Sigmoid colon (tissue), 7 donors: Measurements from ENCODE around the gene HPCAL1. TPM values are rescaled to one million over a fixed set of nuclear protein-coding genes. Genes with fewer than 3 reads are reported as not detected.

Experiments used
- DNase-seq: peaks from one replicate; pipeline ENCODE4 v3.0.0-alpha.2; 2019
- H3K27ac ChIP-seq, 4 donors: fragments of 200-600 bp; sonication (generic); one replicate each; pipeline ENCODE4 v1.5.1; 2016 to 2019; ENCODE audit warnings: mild to moderate bottlenecking in 1 of 4
- H3K27me3 ChIP-seq, 3 donors: fragments of 200-600 bp; sonication (generic); one replicate each; pipeline ENCODE4 v1.5.1; 2019; ENCODE audit warnings: mild to moderate bottlenecking in 1 of 3
- H3K36me3 ChIP-seq, 4 donors: fragments of 200-600 bp; sonication (generic); one replicate each; pipeline ENCODE4 v1.5.1; 2016 to 2019
- H3K4me1 ChIP-seq, 4 donors: fragments of 200-600 bp; sonication (generic); one replicate each; pipeline ENCODE4 v1.5.1; 2017 to 2019
- H3K4me3 ChIP-seq, 4 donors: fragments of 200-600 bp; sonication (generic); one replicate each; pipeline ENCODE4 v1.5.1; 2017 to 2019; ENCODE audit warnings: mild to moderate bottlenecking in 2 of 4, moderate library complexity in 1 of 4
- H3K9me3 ChIP-seq, 4 donors: fragments of 200-600 bp in 3 of 4; sonication (generic) in 3 of 4; one replicate each; pipeline versions ENCODE4 v1.5.1 to v1.6.1; 2013 to 2019
- CTCF ChIP-seq, 4 experiments: fragments of 450-650 bp in 3 of 4; fragments of 200-600 bp in 1 of 4; IDR thresholded peaks; one replicate each; pipeline ENCODE4 v1.5.1; 2016 to 2019; ENCODE audit warnings: antibody characterized with exemption in 4 of 4, mild to moderate bottlenecking in 3 of 4, moderate library complexity in 2 of 4
- EP300 ChIP-seq, 4 donors: sonication (generic); formaldehyde crosslinking; IDR thresholded peaks; one replicate each; pipeline ENCODE4 v1.6.1; 2017; ENCODE audit warnings: antibody characterized with exemption in 4 of 4
- POLR2A ChIP-seq, 2 donors: fragments of 450-650 bp; IDR thresholded peaks; one replicate each; pipeline ENCODE4 v1.6.1; 2016; ENCODE audit warnings: antibody characterized with exemption in 2 of 2, mild to moderate bottlenecking in 2 of 2, moderate library complexity in 2 of 2
- POLR2AphosphoS5 ChIP-seq, 4 donors: sonication (generic); formaldehyde crosslinking; IDR thresholded peaks; one replicate each; pipeline ENCODE4 v1.6.1; 2017; ENCODE audit warnings: antibody characterized with exemption in 4 of 4
- WGBS, 2 donors: extraction: QIAGEN DNeasy Blood & Tissue Kit; methylation state at CpG; one replicate each; pipeline ENCODE4 v1.1.7; 2013; 5-methylcytosine and 5-hydroxymethylcytosine counted together
- intact Hi-C: fragments of 100-400 bp; cut with DNase I; formaldehyde crosslinking; loops from one replicate; pipeline ENCODE4 v1.15.1; 2023
- polyA plus RNA-seq, 3 donors: library from polyadenylated mRNA; stranded (reverse); fragments of 200-250 nt; gene quantifications; one replicate each; pipeline ENCODE4 v1.2.3, GENCODE V29; 2013
- total RNA-seq, 4 donors: library from RNA; depleted of rRNA; stranded (reverse); fragments of >200 nt; gene quantifications; one replicate each; pipeline ENCODE4 v1.1.0, GENCODE V29; 2016
- donor health status: healthy with polysubstance abuse.
- donor health status: Bipolar disorder and iron deficiency.
- donor health status: healthy.

Gene HPCAL1
- total and polyA plus RNA-seq, 7 donors = 27.7 to 115 (median 46.0) TPM

DNA sequence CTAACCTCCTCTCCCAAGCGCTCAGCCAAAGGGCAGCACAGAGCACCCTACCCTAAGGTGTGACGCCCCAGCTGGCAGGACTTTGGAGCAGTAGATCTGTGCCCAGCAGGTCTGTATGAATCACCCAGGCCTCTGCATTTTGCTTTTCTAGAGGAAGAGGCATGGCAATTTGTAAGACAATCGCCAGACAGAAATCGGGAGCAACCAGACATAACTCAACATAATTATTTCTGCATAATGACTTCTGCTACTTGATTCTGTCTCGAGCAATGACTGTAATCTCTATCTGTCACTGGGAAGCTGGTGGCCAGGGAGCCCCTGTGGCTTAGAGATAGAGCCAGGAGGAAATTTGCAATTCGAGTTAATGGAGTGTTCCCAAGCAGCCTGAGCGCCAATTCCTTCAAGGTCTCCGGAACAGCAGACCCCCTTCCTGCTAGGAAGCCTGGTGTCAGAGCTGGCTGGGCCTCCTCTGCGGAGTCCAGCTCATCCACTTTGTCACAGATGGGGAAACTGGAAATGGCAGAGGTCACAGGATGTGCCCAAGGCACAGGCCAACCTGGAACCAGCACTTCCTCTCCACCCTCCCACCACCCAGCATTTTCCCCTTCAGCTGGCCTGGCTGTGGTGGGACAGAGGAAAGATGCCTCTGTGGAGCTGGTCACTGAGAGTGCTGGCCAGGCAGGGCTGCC lies 90.4 kb downstream of the HPCAL1 start:
- no peak overlapping the region for H3K27ac ChIP-seq
- no peak for DNase-seq
- no peaks in the 10 kb centered on the region for H3K36me3 ChIP-seq
- H3K4me1 ChIP-seq = peaks cover 0 to 22% (median 9%) of the 10 kb centered on the region in 4 donors
- WGBS, 2 donors = 76 to 79% methylated on average over 9 of the region's 9 CpGs
- TF ChIP-seq EP300 (IDR thresholded peaks at IDR 0.05) (no peak), CTCF (IDR thresholded peaks at IDR 0.05) (no peak), POLR2AphosphoS5 (IDR thresholded peaks at IDR 0.05) (no peak), POLR2A (IDR thresholded peaks at IDR 0.05) (no peak)
- intact Hi-C loops = no loop called here
- H3K9me3 ChIP-seq = no peaks in the 10 kb centered on the region
- no peaks in the 10 kb centered on the region for H3K27me3 ChIP-seq
- no peak overlapping the region for H3K4me3 ChIP-seq

GRCh38 chr2:10393640-10393982 lies 90.9 kb downstream of the HPCAL1 start:
- WGBS, 2 donors = 84 to 93% methylated on average over 4 of the region's 4 CpGs
- TF ChIP-seq EP300 (IDR thresholded peaks at IDR 0.05) (no peak), CTCF (IDR thresholded peaks at IDR 0.05) (no peak), POLR2A (IDR thresholded peaks at IDR 0.05) (no peak), POLR2AphosphoS5 (IDR thresholded peaks at IDR 0.05) (no peak)
- intact Hi-C loops = no loop called here
- H3K27me3 ChIP-seq = no peaks in the 10 kb centered on the region
- H3K4me3 ChIP-seq = no peak overlapping the region
- no peaks in the 10 kb centered on the region for H3K36me3 ChIP-seq
- no peak for DNase-seq
- peaks cover 0 to 22% (median 9%) of the 10 kb centered on the region in 4 donors for H3K4me1 ChIP-seq
- no peak overlapping the region for H3K27ac ChIP-seq
- no peaks in the 10 kb centered on the region for H3K9me3 ChIP-seq

DNA sequence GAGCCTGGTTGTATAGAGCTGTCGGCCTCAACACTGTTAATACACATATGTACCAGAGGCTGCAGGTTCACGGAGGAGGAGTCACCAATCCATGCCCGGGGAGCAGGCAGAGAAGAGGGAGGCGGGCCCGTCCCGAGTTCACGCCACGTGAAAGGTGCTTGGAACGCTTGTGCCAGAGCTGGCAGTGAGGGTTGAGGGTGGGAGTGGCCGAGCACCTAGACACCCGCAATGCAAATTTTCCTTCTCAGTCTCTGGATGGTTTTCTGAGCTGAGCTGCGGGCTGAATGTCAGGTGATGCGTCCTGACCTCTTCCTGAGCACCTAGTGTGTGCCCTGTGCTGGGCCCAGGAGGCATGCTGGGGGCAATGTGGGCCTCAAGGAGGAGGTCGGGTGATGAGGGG lies 93.2 kb downstream of the HPCAL1 start:
- H3K27me3 ChIP-seq = no peaks in the 10 kb centered on the region
- TF ChIP-seq CTCF (IDR thresholded peaks at IDR 0.05) (no peak), EP300 (IDR thresholded peaks at IDR 0.05) (no peak), POLR2A (IDR thresholded peaks at IDR 0.05) (no peak), POLR2AphosphoS5 (IDR thresholded peaks at IDR 0.05) (no peak)
- H3K27ac ChIP-seq = no peak overlapping the region
- WGBS, 2 donors = 87 to 92% methylated on average over 14 of the region's 14 CpGs
- intact Hi-C loops = no loop called here
- no peak for DNase-seq
- no peaks in the 10 kb centered on the region for H3K36me3 ChIP-seq
- no peak overlapping the region for H3K4me3 ChIP-seq
- H3K9me3 ChIP-seq = no peaks in the 10 kb centered on the region
- peaks cover 0 to 9% (median 2%) of the 10 kb centered on the region in 4 donors for H3K4me1 ChIP-seq

- no peak for TF ChIP-seq POLR2A (IDR thresholded peaks at IDR 0.05)
- no peak for TF ChIP-seq CTCF (IDR thresholded peaks at IDR 0.05)
- TF ChIP-seq EP300 (IDR thresholded peaks at IDR 0.05) = no peak
- TF ChIP-seq POLR2AphosphoS5 (IDR thresholded peaks at IDR 0.05) = no peak
- Histone ChIP-seq H3K4me3 (no peak overlapping the region), H3K27ac (no peak overlapping the region), H3K4me1 (peaks cover 0 to 15% (median 8%) of the 10 kb centered on the region in 4 donors), H3K27me3 (no peaks in the 10 kb centered on the region), H3K9me3 (no peaks in the 10 kb centered on the region), H3K36me3 (no peaks in the 10 kb centered on the region)
- 91 to 92% methylated on average over 13 of the region's 13 CpGs for WGBS, 2 donors
- no peak for DNase-seq
- intact Hi-C loops = no loop called here
Measured at GRCh38 chr2:10396464-10396863, 93.8 kb downstream of the HPCAL1 start.
